ENCODE results near the gene MRPL22.
"Not testable (repeated sequence)": the region's sequence is repeated elsewhere in the genome, so short reads cannot be mapped to it uniquely, and the experiment has no call there.

Gene MRPL22

GRCh38 chr5:154900066-154900465 lies 40.8 kb upstream of the MRPL22 start:
- Histone ChIP-seq H3K23ac (ENCODE audit: low read depth, low read length, poor library complexity) (no peak overlapping the region), H3K27ac (replicated peaks; ENCODE audit: low read length) (no peak overlapping the region), H4K8ac (ENCODE audit: low read depth, low read length) (no peak overlapping the region), H3K4me3 (ENCODE audit: low read length in 2 of 2) (no peak overlapping the region), H3K14ac (ENCODE audit: low read length) (no peak overlapping the region), H3K4ac (ENCODE audit: low read length) (no peak overlapping the region), H3K27me3 (ENCODE audit: control insufficient read depth in 3 of 3, insufficient read depth in 3 of 3, low read depth in 1 of 3, low read length in 3 of 3) (no peaks in the 10 kb centered on the region), H3K18ac (ENCODE audit: low read length) (no peak overlapping the region), H2AK5ac (ENCODE audit: low read depth, low read length) (no peak overlapping the region), H2BK15ac (ENCODE audit: low read length) (no peak overlapping the region), H2AFZ (ENCODE audit: low read length) (no peak overlapping the region), H3K4me2 (ENCODE audit: insufficient read depth, low read length, poor library complexity, severe bottlenecking) (no peak overlapping the region), H2BK120ac (ENCODE audit: low read depth, low read length) (no peak overlapping the region), H2BK5ac (ENCODE audit: low read length) (no peak overlapping the region), H2BK12ac (ENCODE audit: low read length) (no peak overlapping the region), H3K9me3 (replicated peaks in 1 of 2; ENCODE audit: control insufficient read depth in 2 of 2, insufficient read depth in 1 of 2, low read depth in 1 of 2, low read length in 2 of 2) (no peaks in the 10 kb centered on the region), H4K91ac (ENCODE audit: low read depth, low read length, poor library complexity) (no peak overlapping the region), H3K9ac (ENCODE audit: low read depth, low read length, poor library complexity) (no peak overlapping the region), H3K79me1 (ENCODE audit: low read depth, low read length) (no peaks in the 10 kb centered on the region), H3K36me3 (replicated peaks in 1 of 2; ENCODE audit: control insufficient read depth in 2 of 2, insufficient read depth in 2 of 2, low read length in 2 of 2) (peaks cover 28 to 100% of the 10 kb centered on the region in 2 donors), H3K4me1 (ENCODE audit: control insufficient read depth in 2 of 2, insufficient read depth in 1 of 2, low read depth in 1 of 2, low read length in 2 of 2) (no peaks in the 10 kb centered on the region)
- no peak for DNase-seq (ENCODE audit: low spot score)
- no CpG with 5 or more reads among the region's 1 CpG for WGBS, 2 donors (ENCODE audit: extremely low coverage in 2 of 2, insufficient read length in 2 of 2, insufficient replicate concordance in 1 of 2)

- Histone ChIP-seq H2AFZ (ENCODE audit: low read length) (no peak overlapping the region), H3K4ac (ENCODE audit: low read length) (no peak overlapping the region), H2AK5ac (ENCODE audit: low read depth, low read length) (no peak overlapping the region), H3K4me1 (ENCODE audit: control insufficient read depth in 2 of 2, insufficient read depth in 1 of 2, low read depth in 1 of 2, low read length in 2 of 2) (no peaks in the 10 kb centered on the region), H3K79me1 (ENCODE audit: low read depth, low read length) (no peaks in the 10 kb centered on the region), H3K14ac (ENCODE audit: low read length) (no peak overlapping the region), H2BK5ac (ENCODE audit: low read length) (no peak overlapping the region), H3K9ac (ENCODE audit: low read depth, low read length, poor library complexity) (no peak overlapping the region), H3K27ac (replicated peaks; ENCODE audit: low read length) (no peak overlapping the region), H2BK120ac (ENCODE audit: low read depth, low read length) (no peak overlapping the region), H3K18ac (ENCODE audit: low read length) (no peak overlapping the region), H4K8ac (ENCODE audit: low read depth, low read length) (no peak overlapping the region), H2BK12ac (ENCODE audit: low read length) (no peak overlapping the region), H2BK15ac (ENCODE audit: low read length) (no peak overlapping the region), H3K27me3 (ENCODE audit: control insufficient read depth in 3 of 3, insufficient read depth in 3 of 3, low read depth in 1 of 3, low read length in 3 of 3) (no peaks in the 10 kb centered on the region), H3K36me3 (replicated peaks in 1 of 2; ENCODE audit: control insufficient read depth in 2 of 2, insufficient read depth in 2 of 2, low read length in 2 of 2) (peaks cover 20 to 100% of the 10 kb centered on the region in 2 donors), H4K91ac (ENCODE audit: low read depth, low read length, poor library complexity) (no peak overlapping the region), H3K23ac (ENCODE audit: low read depth, low read length, poor library complexity) (no peak overlapping the region), H3K4me2 (ENCODE audit: insufficient read depth, low read length, poor library complexity, severe bottlenecking) (no peak overlapping the region), H3K9me3 (replicated peaks in 1 of 2; ENCODE audit: control insufficient read depth in 2 of 2, insufficient read depth in 1 of 2, low read depth in 1 of 2, low read length in 2 of 2) (no peaks in the 10 kb centered on the region), H3K4me3 (ENCODE audit: low read length in 2 of 2) (no peak overlapping the region)
- DNase-seq (ENCODE audit: low spot score), result no peak
- no CpG with 5 or more reads among the region's 2 CpGs for WGBS, 2 donors (ENCODE audit: extremely low coverage in 2 of 2, insufficient read length in 2 of 2, insufficient replicate concordance in 1 of 2)
Observed at GRCh38 chr5:154901276-154901675, 39.6 kb upstream of the MRPL22 start.

GRCh38 chr5:154901913-154902312 lies 39.0 kb upstream of the MRPL22 start:
- WGBS, 2 donors (ENCODE audit: extremely low coverage in 2 of 2, insufficient read length in 2 of 2, insufficient replicate concordance in 1 of 2), result no CpG with 5 or more reads among the region's 6 CpGs

GRCh38 chr5:154905601-154906000 lies 35.3 kb upstream of the MRPL22 start:
- H3K4ac ChIP-seq (ENCODE audit: low read length); H3K9me3 ChIP-seq (replicated peaks in 1 of 2; ENCODE audit: control insufficient read depth in 2 of 2, insufficient read depth in 1 of 2, low read depth in 1 of 2, low read length in 2 of 2); H3K4me2 ChIP-seq (ENCODE audit: insufficient read depth, low read length, poor library complexity, severe bottlenecking); H3K18ac ChIP-seq (ENCODE audit: low read length); H3K27ac ChIP-seq (replicated peaks; ENCODE audit: low read length); DNase-seq (ENCODE audit: low spot score); H3K4me3 ChIP-seq (ENCODE audit: low read length in 2 of 2); H4K8ac ChIP-seq (ENCODE audit: low read depth, low read length); H3K23ac ChIP-seq (ENCODE audit: low read depth, low read length, poor library complexity); H3K27me3 ChIP-seq (ENCODE audit: control insufficient read depth in 3 of 3, insufficient read depth in 3 of 3, low read depth in 1 of 3, low read length in 3 of 3); H2BK5ac ChIP-seq (ENCODE audit: low read length); H2AK5ac ChIP-seq (ENCODE audit: low read depth, low read length); H2BK120ac ChIP-seq (ENCODE audit: low read depth, low read length); H2BK15ac ChIP-seq (ENCODE audit: low read length); H2BK12ac ChIP-seq (ENCODE audit: low read length); H2AFZ ChIP-seq (ENCODE audit: low read length); H3K9ac ChIP-seq (ENCODE audit: low read depth, low read length, poor library complexity); H3K14ac ChIP-seq (ENCODE audit: low read length); H3K79me1 ChIP-seq (ENCODE audit: low read depth, low read length); H4K91ac ChIP-seq (ENCODE audit: low read depth, low read length, poor library complexity); H3K4me1 ChIP-seq (ENCODE audit: control insufficient read depth in 2 of 2, insufficient read depth in 1 of 2, low read depth in 1 of 2, low read length in 2 of 2): not testable (repeated sequence)
- H3K36me3 ChIP-seq (replicated peaks in 1 of 2; ENCODE audit: control insufficient read depth in 2 of 2, insufficient read depth in 2 of 2, low read length in 2 of 2), result peaks cover 16 to 98% of the 10 kb centered on the region in 2 donors
- no CpG with 5 or more reads among the region's 7 CpGs for WGBS, 2 donors (ENCODE audit: extremely low coverage in 2 of 2, insufficient read length in 2 of 2, insufficient replicate concordance in 1 of 2)

More at GRCh38 chr5:154901913-154902312, 39.0 kb upstream of the MRPL22 start:
- Histone ChIP-seq H3K23ac (ENCODE audit: low read depth, low read length, poor library complexity) (no peak overlapping the region), H4K91ac (ENCODE audit: low read depth, low read length, poor library complexity) (no peak overlapping the region), H2BK15ac (ENCODE audit: low read length) (no peak overlapping the region), H3K79me1 (ENCODE audit: low read depth, low read length) (no peaks in the 10 kb centered on the region), H3K18ac (ENCODE audit: low read length) (no peak overlapping the region), H2AK5ac (ENCODE audit: low read depth, low read length) (no peak overlapping the region), H3K4ac (ENCODE audit: low read length) (no peak overlapping the region), H3K27me3 (ENCODE audit: control insufficient read depth in 3 of 3, insufficient read depth in 3 of 3, low read depth in 1 of 3, low read length in 3 of 3) (no peaks in the 10 kb centered on the region), H3K4me1 (ENCODE audit: control insufficient read depth in 2 of 2, insufficient read depth in 1 of 2, low read depth in 1 of 2, low read length in 2 of 2) (no peaks in the 10 kb centered on the region), H3K9me3 (replicated peaks in 1 of 2; ENCODE audit: control insufficient read depth in 2 of 2, insufficient read depth in 1 of 2, low read depth in 1 of 2, low read length in 2 of 2) (no peaks in the 10 kb centered on the region), H2BK120ac (ENCODE audit: low read depth, low read length) (no peak overlapping the region), H3K9ac (ENCODE audit: low read depth, low read length, poor library complexity) (no peak overlapping the region), H3K14ac (ENCODE audit: low read length) (no peak overlapping the region), H3K4me3 (ENCODE audit: low read length in 2 of 2) (no peak overlapping the region), H2AFZ (ENCODE audit: low read length) (no peak overlapping the region), H4K8ac (ENCODE audit: low read depth, low read length) (no peak overlapping the region), H2BK5ac (ENCODE audit: low read length) (no peak overlapping the region), H3K27ac (replicated peaks; ENCODE audit: low read length) (no peak overlapping the region), H3K36me3 (replicated peaks in 1 of 2; ENCODE audit: control insufficient read depth in 2 of 2, insufficient read depth in 2 of 2, low read length in 2 of 2) (peaks cover 19 to 100% of the 10 kb centered on the region in 2 donors), H3K4me2 (ENCODE audit: insufficient read depth, low read length, poor library complexity, severe bottlenecking) (no peak overlapping the region), H2BK12ac (ENCODE audit: low read length) (no peak overlapping the region)
- no peak for DNase-seq (ENCODE audit: low spot score)
